ENCODE measurements around the gene EGLN3.

GRCh38 chr14:33948145-33948868, 2.6 kb downstream of the EGLN3 start:
- TF ChIP-seq POLR2A (IDR thresholded peaks at IDR 0.05; ENCODE audit: low read depth, low read length) (no peak), TAF1 (IDR thresholded peaks at IDR 0.05; ENCODE audit: borderline replicate concordance, low read depth, low read length) (no peak), POLR2AphosphoS5 (IDR thresholded peaks at IDR 0.05; ENCODE audit: low read depth, low read length) (no peak)

All from GM12892 (cell line).